Measurements from ENCODE around the gene ARID2. TPM values are rescaled to one million over a fixed set of nuclear protein-coding genes. Genes with fewer than 3 reads are reported as not detected.
A peak's percentile ranks its signal among the peaks of the same experiment; 100 is the strongest.

The ARID2 gene
- total and polyA plus RNA-seq, 10 of the 15 experiments (the other 5 are each of a cell fraction or from before 2014, with no cell fraction given), result 9.2 to 29.8 (median 20.3) TPM

DNA sequence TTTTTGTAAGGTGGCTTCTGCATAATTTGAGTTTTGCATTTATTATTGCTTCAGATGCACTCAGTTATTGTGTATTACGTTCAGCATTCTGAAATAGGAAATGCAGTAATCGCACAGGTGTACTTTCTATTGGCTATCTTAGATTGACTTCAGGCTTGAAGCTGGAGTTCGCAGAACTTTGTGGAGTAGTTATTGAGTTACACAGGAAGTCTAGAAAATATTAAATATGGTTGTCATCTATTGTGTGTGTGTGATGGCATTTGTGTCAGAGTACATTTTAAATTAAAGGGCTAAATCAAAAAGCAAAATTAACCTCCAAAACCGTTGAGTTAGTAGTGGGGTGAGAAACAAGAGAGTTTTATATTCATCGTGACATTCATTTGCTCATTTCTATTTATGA lies 2.7 kb downstream of the ARID2 start:
- no peaks in the 10 kb centered on the region; the same call in 2 of the 3 replicates for H3K9me3 ChIP-seq (replicated peaks; ENCODE audit: control insufficient read depth, insufficient read depth, low read length)
- ChIA-PET RAD21 (ENCODE audit: unreplicated experiment) (no interaction called here), CTCF (interaction anchor here (0.9 to 1.2 kb wide), 4 partner anchors 9 to 24 kb away, joined by 3 to 5 read pairs (median 3); no protein-coding TSS in a partner anchor), SMC1A (ENCODE audit: uncharacterized antibody, unreplicated experiment) (interaction anchor here (0.9 to 3.0 kb wide), 4 partner anchors 8 to 182 kb away, joined by 3 to 15 read pairs (median 5); no protein-coding TSS in a partner anchor), POLR2A (no interaction called here)
- peaks cover 70% of the 10 kb centered on the region for H3K79me2 ChIP-seq (ENCODE audit: control insufficient read depth, insufficient read depth, low read length)
- H3K27ac ChIP-seq (ENCODE audit: control insufficient read depth, insufficient read depth), result peak overlapping the region; percentile 46
- H3K4me1 ChIP-seq (ENCODE audit: control insufficient read depth, insufficient read depth, low read length), result no peaks in the 10 kb centered on the region
- peak; percentile 62 for FAIRE-seq
- no peaks in the 10 kb centered on the region for H3K27me3 ChIP-seq (replicated peaks in 1 of 2; ENCODE audit: control insufficient read depth in 2 of 2, insufficient read depth in 2 of 2, low read length in 1 of 2)
- no peak for ATAC-seq
- peak overlapping the region; percentile 29; the same call in 1 of the 2 replicates for H2AFZ ChIP-seq (ENCODE audit: control insufficient read depth, low read depth, low read length)
- intact Hi-C loops (cut with micrococcal nuclease; ENCODE audit: unreplicated experiment), result no loop called here
- H3K9ac ChIP-seq (ENCODE audit: control insufficient read depth, insufficient read depth, low read length), result peak overlapping the region; percentile 94
- no TSS peak for BruUV-seq (replicated peaks)
- peak overlapping the region; percentile 76 for H3K4me2 ChIP-seq (ENCODE audit: control insufficient read depth, insufficient read depth)
- TF ChIP-seq DPF2 (IDR thresholded peaks at IDR 0.05) (no peak), NFYB (IDR thresholded peaks at IDR 0.05; ENCODE audit: insufficient read depth, low read depth, low read length) (0 out of 2 replicates have a peak, but pooled peaks have one; percentile 20), CREB1 (IDR thresholded peaks at IDR 0.05; ENCODE audit: low read depth) (peak; percentile 61)
- H3K4me3 ChIP-seq, result peak overlapping the region; percentile 53
- peaks cover 0 to 4% of the 10 kb centered on the region in 2 experiments; a peak in 3 of 4 replicates for H3K36me3 ChIP-seq (ENCODE audit: control insufficient read depth in 2 of 2, insufficient read depth in 2 of 2, low read length in 1 of 2)
- in situ Hi-C loops (cut with MboI), result no loop called here
- H4K20me1 ChIP-seq (ENCODE audit: control insufficient read depth, insufficient read depth), result no peaks in the 10 kb centered on the region
- DNase-seq (ENCODE audit: low read depth, low spot score), result no peak
- WGBS (ENCODE audit: insufficient coverage, insufficient replicate concordance, low lambda C conversion rate, missing lambda C conversion rate), result 14% methylated on average over 5 of the region's 5 CpGs

DNA sequence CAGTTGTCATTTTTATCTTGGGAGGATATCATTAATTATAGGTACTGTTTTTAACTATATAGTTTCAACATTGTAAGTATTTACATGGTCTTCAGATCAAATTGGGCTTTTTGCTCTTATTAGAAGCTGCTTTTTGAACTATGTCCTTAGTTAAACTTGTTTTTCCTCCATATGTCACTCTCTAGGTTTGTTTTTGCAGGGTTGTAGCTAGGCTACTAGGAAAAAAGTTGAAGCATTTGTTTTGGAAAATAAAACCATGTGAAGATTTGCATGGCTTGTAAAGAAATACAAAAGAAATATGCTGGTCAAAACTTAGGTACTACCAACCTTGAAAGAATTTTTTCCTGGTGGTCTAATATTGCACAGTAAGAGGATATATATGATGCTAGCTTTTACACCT lies 3.4 kb downstream of the ARID2 start:
- CTCF ChIA-PET, result interaction anchor here (0.9 to 1.4 kb wide), 5 partner anchors 9 to 64 kb away, joined by 3 to 5 read pairs (median 3); no protein-coding TSS in a partner anchor
- H3K4me3 ChIP-seq, result peak overlapping the region; percentile 39
- TF ChIP-seq, protein P1, sequence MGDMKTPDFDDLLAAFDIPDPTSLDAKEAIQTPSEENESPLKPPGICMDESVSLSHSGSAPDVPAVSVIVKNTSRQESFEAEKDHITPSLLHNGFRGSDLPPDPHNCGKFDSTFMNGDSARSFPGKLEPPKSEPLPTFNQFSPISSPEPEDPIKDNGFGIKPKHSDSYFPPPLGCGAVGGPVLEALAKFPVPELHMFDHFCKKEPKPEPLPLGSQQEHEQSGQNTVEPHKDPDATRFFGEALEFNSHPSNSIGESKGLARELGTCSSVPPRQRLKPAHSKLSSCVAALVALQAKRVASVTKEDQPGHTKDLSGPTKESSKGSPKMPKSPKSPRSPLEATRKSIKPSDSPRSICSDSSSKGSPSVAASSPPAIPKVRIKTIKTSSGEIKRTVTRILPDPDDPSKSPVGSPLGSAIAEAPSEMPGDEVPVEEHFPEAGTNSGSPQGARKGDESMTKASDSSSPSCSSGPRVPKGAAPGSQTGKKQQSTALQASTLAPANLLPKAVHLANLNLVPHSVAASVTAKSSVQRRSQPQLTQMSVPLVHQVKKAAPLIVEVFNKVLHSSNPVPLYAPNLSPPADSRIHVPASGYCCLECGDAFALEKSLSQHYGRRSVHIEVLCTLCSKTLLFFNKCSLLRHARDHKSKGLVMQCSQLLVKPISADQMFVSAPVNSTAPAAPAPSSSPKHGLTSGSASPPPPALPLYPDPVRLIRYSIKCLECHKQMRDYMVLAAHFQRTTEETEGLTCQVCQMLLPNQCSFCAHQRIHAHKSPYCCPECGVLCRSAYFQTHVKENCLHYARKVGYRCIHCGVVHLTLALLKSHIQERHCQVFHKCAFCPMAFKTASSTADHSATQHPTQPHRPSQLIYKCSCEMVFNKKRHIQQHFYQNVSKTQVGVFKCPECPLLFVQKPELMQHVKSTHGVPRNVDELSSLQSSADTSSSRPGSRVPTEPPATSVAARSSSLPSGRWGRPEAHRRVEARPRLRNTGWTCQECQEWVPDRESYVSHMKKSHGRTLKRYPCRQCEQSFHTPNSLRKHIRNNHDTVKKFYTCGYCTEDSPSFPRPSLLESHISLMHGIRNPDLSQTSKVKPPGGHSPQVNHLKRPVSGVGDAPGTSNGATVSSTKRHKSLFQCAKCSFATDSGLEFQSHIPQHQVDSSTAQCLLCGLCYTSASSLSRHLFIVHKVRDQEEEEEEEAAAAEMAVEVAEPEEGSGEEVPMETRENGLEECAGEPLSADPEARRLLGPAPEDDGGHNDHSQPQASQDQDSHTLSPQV (IDR thresholded peaks at IDR 0.05), result no peak
- TF ChIP-seq, protein P2, sequence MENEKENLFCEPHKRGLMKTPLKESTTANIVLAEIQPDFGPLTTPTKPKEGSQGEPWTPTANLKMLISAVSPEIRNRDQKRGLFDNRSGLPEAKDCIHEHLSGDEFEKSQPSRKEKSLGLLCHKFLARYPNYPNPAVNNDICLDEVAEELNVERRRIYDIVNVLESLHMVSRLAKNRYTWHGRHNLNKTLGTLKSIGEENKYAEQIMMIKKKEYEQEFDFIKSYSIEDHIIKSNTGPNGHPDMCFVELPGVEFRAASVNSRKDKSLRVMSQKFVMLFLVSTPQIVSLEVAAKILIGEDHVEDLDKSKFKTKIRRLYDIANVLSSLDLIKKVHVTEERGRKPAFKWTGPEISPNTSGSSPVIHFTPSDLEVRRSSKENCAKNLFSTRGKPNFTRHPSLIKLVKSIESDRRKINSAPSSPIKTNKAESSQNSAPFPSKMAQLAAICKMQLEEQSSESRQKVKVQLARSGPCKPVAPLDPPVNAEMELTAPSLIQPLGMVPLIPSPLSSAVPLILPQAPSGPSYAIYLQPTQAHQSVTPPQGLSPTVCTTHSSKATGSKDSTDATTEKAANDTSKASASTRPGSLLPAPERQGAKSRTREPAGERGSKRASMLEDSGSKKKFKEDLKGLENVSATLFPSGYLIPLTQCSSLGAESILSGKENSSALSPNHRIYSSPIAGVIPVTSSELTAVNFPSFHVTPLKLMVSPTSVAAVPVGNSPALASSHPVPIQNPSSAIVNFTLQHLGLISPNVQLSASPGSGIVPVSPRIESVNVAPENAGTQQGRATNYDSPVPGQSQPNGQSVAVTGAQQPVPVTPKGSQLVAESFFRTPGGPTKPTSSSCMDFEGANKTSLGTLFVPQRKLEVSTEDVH (IDR thresholded peaks at IDR 0.05; ENCODE audit: low read depth, partially characterized antibody), result no peak
- no peak for TF ChIP-seq JUNB (IDR thresholded peaks at IDR 0.05)
- TF ChIP-seq ZNF622 (IDR thresholded peaks at IDR 0.05), result no peak
- TF ChIP-seq, protein P3, sequence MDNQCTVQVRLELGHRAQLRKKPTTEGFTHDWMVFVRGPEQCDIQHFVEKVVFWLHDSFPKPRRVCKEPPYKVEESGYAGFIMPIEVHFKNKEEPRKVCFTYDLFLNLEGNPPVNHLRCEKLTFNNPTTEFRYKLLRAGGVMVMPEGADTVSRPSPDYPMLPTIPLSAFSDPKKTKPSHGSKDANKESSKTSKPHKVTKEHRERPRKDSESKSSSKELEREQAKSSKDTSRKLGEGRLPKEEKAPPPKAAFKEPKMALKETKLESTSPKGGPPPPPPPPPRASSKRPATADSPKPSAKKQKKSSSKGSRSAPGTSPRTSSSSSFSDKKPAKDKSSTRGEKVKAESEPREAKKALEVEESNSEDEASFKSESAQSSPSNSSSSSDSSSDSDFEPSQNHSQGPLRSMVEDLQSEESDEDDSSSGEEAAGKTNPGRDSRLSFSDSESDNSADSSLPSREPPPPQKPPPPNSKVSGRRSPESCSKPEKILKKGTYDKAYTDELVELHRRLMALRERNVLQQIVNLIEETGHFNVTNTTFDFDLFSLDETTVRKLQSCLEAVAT (IDR thresholded peaks at IDR 0.05), result no peak

More for the DNA sequence above, 3.4 kb downstream of the ARID2 start:
- POLR2A ChIA-PET, result no interaction called here
- peaks cover 0 to 9% of the 10 kb centered on the region in 2 experiments; a peak in 3 of 4 replicates for H3K36me3 ChIP-seq (ENCODE audit: control insufficient read depth in 2 of 2, insufficient read depth in 2 of 2, low read length in 1 of 2)
- H3K4me1 ChIP-seq (ENCODE audit: control insufficient read depth, insufficient read depth, low read length), result no peaks in the 10 kb centered on the region
- no peaks in the 10 kb centered on the region for H4K20me1 ChIP-seq (ENCODE audit: control insufficient read depth, insufficient read depth)
- RAD21 ChIA-PET (ENCODE audit: unreplicated experiment), result interaction anchor here (0.7 kb wide), 1 partner anchor 189 kb away, joined by 3 read pairs; no protein-coding TSS in a partner anchor
- SMC1A ChIA-PET (ENCODE audit: uncharacterized antibody, unreplicated experiment), result interaction anchor here (0.7 to 3.0 kb wide), 5 partner anchors 9 to 515 kb away, joined by 3 to 15 read pairs (median 5); no protein-coding TSS in a partner anchor
- H3K4me2 ChIP-seq (ENCODE audit: control insufficient read depth, insufficient read depth), result peak overlapping the region; percentile 76
- H3K79me2 ChIP-seq (ENCODE audit: control insufficient read depth, insufficient read depth, low read length), result peaks cover 77% of the 10 kb centered on the region
- 0 out of 2 replicates have a peak overlapping the region, but pooled peaks have one; percentile 46 for H3K27ac ChIP-seq (ENCODE audit: control insufficient read depth, insufficient read depth)
- no peak for DNase-seq (ENCODE audit: low read depth, low spot score)
- H3K9me3 ChIP-seq (replicated peaks; ENCODE audit: control insufficient read depth, insufficient read depth, low read length), result no peaks in the 10 kb centered on the region; the same call in 2 of the 3 replicates
- H3K9ac ChIP-seq (ENCODE audit: control insufficient read depth, insufficient read depth, low read length), result peak overlapping the region; percentile 94
- in situ Hi-C loops (cut with MboI) (no loop called here), intact Hi-C loops (cut with micrococcal nuclease; ENCODE audit: unreplicated experiment) (no loop called here)
- no peak for ATAC-seq
- no peaks in the 10 kb centered on the region for H3K27me3 ChIP-seq (replicated peaks in 1 of 2; ENCODE audit: control insufficient read depth in 2 of 2, insufficient read depth in 2 of 2, low read length in 1 of 2)
- H2AFZ ChIP-seq (ENCODE audit: control insufficient read depth, low read depth, low read length), result no peak overlapping the region
- BruUV-seq (replicated peaks), result no TSS peak
- peak; percentile 41 for FAIRE-seq
